Measurements from ENCODE around the gene CLDN2. TPM values are rescaled to one million over a fixed set of nuclear protein-coding genes. Genes with fewer than 3 reads are reported as not detected.
"Not testable (repeated sequence)": the region's sequence is repeated elsewhere in the genome, so short reads cannot be mapped to it uniquely, and the experiment has no call there.

The CLDN2 gene
- total RNA-seq = not detected in 2 replicates

DNA sequence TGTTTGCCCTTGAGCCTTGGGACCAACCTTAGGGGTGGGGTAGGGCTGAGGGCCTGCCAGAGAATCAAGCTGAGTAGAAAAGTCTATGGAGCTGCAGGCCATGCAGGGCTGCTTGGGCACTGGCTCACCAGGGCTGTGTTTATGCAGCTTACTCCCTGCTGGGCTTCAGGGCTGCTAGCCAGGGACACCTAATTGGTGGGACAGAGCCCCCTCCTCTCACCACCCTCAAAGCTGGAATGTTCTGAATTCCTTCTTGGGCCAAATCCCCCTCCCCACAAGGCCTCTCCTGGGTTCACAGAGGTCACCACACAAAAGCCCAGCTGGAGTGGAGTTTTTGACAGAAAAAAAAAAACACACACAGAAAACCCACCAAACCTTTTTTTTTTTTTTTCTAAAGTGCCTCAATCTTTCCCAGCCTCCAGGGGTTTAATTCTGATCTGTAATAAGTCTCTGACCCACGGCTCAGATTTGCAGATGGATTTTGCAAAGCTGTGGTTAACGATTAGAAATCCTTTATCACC is at the start of gene CLDN2:
CLDN2 (plus strand) TSS at position 471 of the 521 bp plus-strand sequence. CDS start 7,827 bp downstream, outside the sequence.
- intact Hi-C loops (cut with micrococcal nuclease) = no loop called here

GRCh38 chrX:106872796-106873195 is 47.4 kb upstream of the CLDN2 start:
- intact Hi-C loops (cut with micrococcal nuclease) = not testable (repeated sequence)

DNA sequence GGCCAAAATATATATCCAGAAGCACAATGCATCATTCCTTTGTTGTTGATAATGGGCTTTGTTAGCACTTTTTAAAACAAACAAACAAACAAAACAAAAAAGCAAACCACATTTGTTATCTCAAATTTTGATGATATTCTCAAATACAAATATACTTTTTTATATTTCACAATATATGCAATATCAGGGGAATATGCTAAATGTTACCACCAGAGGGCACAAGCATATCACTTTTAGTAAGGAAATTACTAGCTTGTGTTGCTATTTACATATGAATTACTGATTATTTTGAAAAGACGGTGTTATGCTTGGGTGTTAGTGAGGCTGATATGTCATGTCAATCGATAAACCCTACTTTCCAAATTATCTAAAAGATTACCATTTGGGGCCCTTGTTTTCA is 46.1 kb upstream of the CLDN2 start:
- intact Hi-C loops (cut with micrococcal nuclease) = loop anchor here (1.0 to 2.0 kb wide), 2 partner anchors 393 to 1020 kb away; no protein-coding TSS in a partner anchor

DNA sequence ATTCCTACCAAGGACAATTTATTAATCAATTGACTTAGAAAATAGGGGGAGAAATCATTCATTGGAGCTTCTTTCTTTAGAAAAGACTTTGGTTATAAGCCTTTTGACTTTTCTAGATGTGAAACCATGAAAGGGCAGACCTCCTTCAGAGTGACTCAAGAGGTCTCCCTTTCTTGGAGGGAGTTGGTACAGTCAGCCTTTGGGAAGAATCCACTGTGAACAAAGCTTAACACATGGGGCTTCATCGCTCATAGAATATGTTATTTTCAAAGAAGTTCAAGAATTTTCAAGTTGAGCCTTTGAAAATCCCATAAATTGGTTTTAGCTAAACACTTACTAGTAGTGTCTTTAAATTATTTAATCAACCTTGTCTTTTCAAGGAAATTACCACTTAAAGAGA is 45.1 kb upstream of the CLDN2 start:
- intact Hi-C loops (cut with micrococcal nuclease) = loop anchor here (2.0 kb wide), 1 partner anchor 394 kb away; no protein-coding TSS in a partner anchor

DNA sequence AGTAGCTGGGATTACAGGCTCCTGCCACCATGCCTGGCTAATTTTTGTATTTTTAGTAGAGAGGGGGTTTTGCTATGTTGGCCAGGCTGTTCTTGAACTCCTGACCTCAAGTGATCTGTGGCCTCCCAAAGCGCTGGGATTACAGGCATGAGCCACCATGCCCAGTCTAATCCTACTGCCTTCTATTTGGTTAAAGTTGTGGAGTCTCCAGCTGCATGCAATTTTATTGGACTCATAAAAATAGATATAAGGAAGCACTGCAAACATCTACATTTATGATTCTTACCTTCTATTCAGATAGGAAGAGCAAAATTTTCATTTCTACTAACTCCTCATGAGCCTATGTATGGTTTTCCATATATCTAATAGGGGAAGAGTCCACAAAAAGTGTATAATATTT is 30.7 kb upstream of the CLDN2 start:
- intact Hi-C loops (cut with micrococcal nuclease) = no loop called here

- intact Hi-C loops (cut with micrococcal nuclease) = loop anchor here (5.0 to 10.0 kb wide), 4 partner anchors 133 to 1183 kb away; no protein-coding TSS in a partner anchor
Measured at GRCh38 chrX:106891762-106892460, 28.3 kb upstream of the CLDN2 start.

GRCh38 chrX:106894392-106894909 is 25.8 kb upstream of the CLDN2 start:
- intact Hi-C loops (cut with micrococcal nuclease) = loop anchor here (1.0 to 10.0 kb wide), 7 partner anchors 130 to 1180 kb away; partner anchors contain the start of gene NCBP2L

GRCh38 chrX:106894978-106895452 is 25.2 kb upstream of the CLDN2 start:
- intact Hi-C loops (cut with micrococcal nuclease) = loop anchor here (1.0 to 10.0 kb wide), 7 partner anchors 130 to 1180 kb away; partner anchors contain the start of gene NCBP2L

- intact Hi-C loops (cut with micrococcal nuclease) = loop anchor here (10.0 kb wide), 3 partner anchors 128 to 1178 kb away; no protein-coding TSS in a partner anchor
Measured at GRCh38 chrX:106897259-106897658, 22.9 kb upstream of the CLDN2 start.

- intact Hi-C loops (cut with micrococcal nuclease) = loop anchor here (1.0 to 10.0 kb wide), 5 partner anchors 55 to 1176 kb away; no protein-coding TSS in a partner anchor
Measured at GRCh38 chrX:106898462-106898861, 21.7 kb upstream of the CLDN2 start.

- intact Hi-C loops (cut with micrococcal nuclease) = loop anchor here (10.0 kb wide), 3 partner anchors 126 to 1176 kb away; no protein-coding TSS in a partner anchor
Measured at GRCh38 chrX:106899276-106899675, 20.9 kb upstream of the CLDN2 start.

GRCh38 chrX:106899841-106900240 is 20.4 kb upstream of the CLDN2 start:
- intact Hi-C loops (cut with micrococcal nuclease) = loop anchor here (10.0 kb wide), 3 partner anchors 125 to 1175 kb away; no protein-coding TSS in a partner anchor

DNA sequence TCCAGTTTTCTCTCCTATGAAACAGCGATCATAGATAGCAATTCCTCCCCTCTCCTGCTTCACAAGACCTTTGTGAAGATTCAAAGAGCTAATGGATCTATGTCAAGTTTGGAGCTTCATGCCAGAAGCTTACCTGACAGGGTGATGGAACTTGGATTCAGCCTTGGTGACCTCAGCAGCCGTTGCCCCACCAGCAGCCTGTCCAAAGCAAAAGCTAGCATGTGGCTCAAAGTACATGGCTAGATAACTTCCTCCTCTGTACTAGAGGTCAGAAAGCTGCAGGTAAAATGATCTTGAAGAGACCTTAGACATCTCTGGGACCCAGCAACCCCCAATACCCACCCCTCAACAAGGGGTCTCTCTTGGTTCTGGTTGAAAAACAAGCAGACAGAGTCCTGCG is 18.9 kb upstream of the CLDN2 start:
- intact Hi-C loops (cut with micrococcal nuclease) = no loop called here

DNA sequence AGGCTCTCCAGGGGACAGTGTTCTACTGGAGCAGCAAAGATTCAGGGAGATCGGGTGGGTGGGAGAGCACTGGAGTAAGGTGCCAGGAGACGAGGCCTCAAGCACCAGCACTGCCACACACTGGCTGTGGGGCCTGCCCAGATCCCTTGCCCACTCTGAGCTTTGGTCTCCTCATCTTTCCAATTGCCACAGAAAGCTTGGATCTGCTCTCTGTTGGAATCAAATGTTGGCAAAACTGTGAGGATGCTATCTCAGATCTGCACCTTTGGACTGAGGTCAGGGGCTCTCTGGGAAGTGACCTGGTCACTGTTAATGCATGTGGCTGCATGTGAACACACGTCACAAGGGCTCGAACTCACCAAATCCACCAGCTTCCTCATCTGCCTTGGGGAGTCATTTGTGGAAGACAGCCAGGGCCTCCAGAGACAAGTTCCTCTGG is 18.4 kb upstream of the CLDN2 start:
- intact Hi-C loops (cut with micrococcal nuclease) = no loop called here

GRCh38 chrX:106902684-106903083 is 17.5 kb upstream of the CLDN2 start:
- intact Hi-C loops (cut with micrococcal nuclease) = no loop called here

DNA sequence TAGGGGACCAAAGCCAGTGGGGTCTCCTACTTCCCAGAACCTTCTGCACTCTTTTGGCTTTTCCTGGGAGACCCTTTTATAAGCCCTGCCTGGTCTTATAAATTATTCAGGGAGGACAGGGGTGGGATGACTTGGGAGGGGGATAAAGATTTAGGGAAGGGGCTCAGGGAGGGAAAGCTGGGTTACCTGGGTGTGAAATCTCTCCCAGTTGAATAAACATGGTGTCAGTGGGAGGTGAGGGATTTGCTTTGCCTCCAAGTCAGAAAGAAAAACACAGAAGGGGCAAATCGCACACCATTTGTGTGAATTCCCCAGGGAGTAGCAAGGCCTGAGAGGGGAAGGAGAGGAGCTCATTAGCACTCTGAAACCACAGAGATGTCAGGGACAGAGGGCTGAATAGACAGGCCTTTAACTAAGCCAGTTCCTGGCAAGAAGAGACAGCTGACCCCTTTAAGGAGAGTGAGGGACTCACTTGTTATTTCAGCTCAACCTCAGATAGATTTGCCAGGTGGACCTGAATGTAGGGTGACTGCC is 16.8 kb upstream of the CLDN2 start, which contains the start of gene RIPPLY1:
RIPPLY1 (minus strand) TSS at position 51 of the 534 bp plus-strand sequence. CDS start 54 bp downstream, outside the sequence.
- intact Hi-C loops (cut with micrococcal nuclease) = no loop called here

GRCh38 chrX:106903856-106904528 is 16.2 kb upstream of the CLDN2 start:
- intact Hi-C loops (cut with micrococcal nuclease) = no loop called here

DNA sequence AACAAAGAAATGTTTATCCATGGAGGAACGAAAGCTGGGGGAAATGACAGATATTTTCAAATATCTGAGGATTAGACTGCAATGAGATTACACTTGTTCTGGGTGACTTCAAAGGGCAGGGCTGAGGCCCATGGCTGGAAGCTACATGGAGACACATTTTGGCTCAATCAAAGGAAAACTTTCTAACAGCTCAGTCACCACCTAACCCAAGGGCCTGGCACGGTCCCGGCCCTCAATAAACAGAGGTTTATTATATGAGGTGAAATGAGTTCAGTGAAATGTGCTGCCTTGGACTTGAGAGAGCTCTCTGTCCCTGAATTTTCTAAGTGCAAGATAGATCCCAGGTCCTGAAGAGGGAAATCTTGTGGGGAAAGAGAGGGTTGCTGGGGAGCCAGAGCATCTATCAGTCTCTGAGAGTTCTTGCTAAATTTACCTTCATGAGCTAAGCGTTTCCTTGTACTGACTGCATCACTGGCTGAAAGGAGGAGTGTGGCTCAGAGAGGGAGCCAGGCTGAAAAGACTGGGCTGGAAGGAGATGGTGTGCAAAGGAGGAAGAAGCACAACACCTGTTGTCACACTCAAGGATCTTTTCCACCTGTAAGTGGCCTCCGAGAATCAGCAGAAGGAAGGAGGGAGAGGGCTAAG is 15.0 kb upstream of the CLDN2 start:
- intact Hi-C loops (cut with micrococcal nuclease) = no loop called here

DNA sequence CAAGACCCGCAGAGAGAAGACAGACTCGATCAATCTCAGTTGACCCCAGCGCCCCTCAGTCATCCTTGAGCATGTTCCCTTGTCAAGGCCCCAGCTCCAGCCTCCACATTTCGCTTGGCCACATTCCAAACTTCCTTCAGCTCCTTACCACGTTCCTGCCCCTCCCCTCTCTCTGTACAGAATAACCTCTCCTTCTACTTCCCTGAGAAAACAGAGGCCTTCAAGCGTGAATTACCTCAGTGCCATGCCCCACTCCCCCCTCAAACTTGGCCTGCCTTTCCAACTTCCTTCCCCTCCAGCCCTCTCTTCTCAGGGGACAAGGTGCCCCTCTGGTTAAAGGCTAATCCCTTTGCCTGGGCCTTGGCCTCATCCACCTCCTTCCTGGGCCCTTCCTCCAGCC is 13.8 kb upstream of the CLDN2 start:
- intact Hi-C loops (cut with micrococcal nuclease) = no loop called here

DNA sequence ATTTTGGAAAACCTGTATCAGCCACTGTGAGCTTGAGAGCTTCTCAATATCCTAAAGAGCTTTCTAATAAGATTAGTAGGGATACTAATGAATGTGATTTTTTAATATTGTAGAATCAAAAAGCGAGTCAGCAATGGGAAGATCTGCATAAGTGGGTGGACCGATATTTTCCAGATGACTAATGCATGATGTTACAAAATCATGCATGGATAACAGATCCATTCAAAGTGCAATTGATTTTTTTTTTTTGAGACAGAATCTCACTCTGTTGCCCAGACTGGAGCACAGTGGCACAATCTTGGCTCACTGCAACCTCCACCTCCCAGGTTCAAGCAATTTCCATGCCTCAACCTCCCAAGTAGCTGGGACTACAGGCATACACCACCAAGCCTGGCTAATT is 7.3 kb upstream of the CLDN2 start:
- intact Hi-C loops (cut with micrococcal nuclease) = no loop called here

Measured in T-helper 1 cell treated with Interleukin-12 subunit alpha and Interleukin-12 subunit beta and Interleukin-4 antibody, amounts not matched to agents 30 ng/mL and 1 ng/mL, for 36 hours (primary cell).